Neutrophil (primary cell): ENCODE results near the gene BSPH1.
"Not testable (repeated sequence)": the region's sequence is repeated elsewhere in the genome, so short reads cannot be mapped to it uniquely, and the experiment has no call there.

ENCODE experiments used
- H3K27ac ChIP-seq: fragments of 200-600 bp; sonication (generic); 2 replicates; pipeline ENCODE4 v1.5.1; 2016; ENCODE audit warnings: mild to moderate bottlenecking, moderate library complexity
- H3K27me3 ChIP-seq: fragments of 200-600 bp; sonication (generic); 2 replicates; pipeline ENCODE4 v1.6.0; 2016; ENCODE audit warnings: mild to moderate bottlenecking
- H3K36me3 ChIP-seq: fragments of 200-600 bp; sonication (generic); 2 replicates; pipeline ENCODE4 v1.5.1; 2017
- H3K4me1 ChIP-seq, 2 experiments: fragments of 200-600 bp in 1 of 2; sonication (generic) in 1 of 2; 1 replicate in 1 of 2; 2 replicates in 1 of 2; pipeline versions ENCODE4 v1.5.1 to v1.6.1; 2013 to 2016; ENCODE audit warnings: low read depth in 1 of 2, low read length in 1 of 2, mild to moderate bottlenecking in 1 of 2, moderate library complexity in 1 of 2; ENCODE audit not compliant: control insufficient read depth in 1 of 2, insufficient read depth in 1 of 2
- H3K4me3 ChIP-seq, 2 experiments: fragments of 200-600 bp in 1 of 2; sonication (generic) in 1 of 2; 1 replicate in 1 of 2; 2 replicates in 1 of 2; pipeline ENCODE4 v1.5.1; 2013 to 2016; ENCODE audit warnings: low read depth in 1 of 2, low read length in 1 of 2, mild to moderate bottlenecking in 1 of 2, moderate library complexity in 1 of 2
- H3K9me3 ChIP-seq: fragments of 200-600 bp; sonication (generic); 2 replicates; pipeline ENCODE4 v1.5.1; 2016
- CTCF ChIP-seq: fragments of 200-600 bp; sonication (generic); IDR thresholded peaks from 2 replicates; pipeline ENCODE4 v1.5.1; 2016; ENCODE audit warnings: antibody characterized with exemption

Gene BSPH1

GRCh38 chr19:47991191-47991808, 670 bp downstream of the BSPH1 start:
- no peak overlapping the region for H3K4me3 ChIP-seq
- H3K9me3 ChIP-seq, result no peaks in the 10 kb centered on the region
- no peak overlapping the region for H3K27ac ChIP-seq
- H3K4me1 ChIP-seq, result no peaks in the 10 kb centered on the region
- peaks cover 26% of the 10 kb centered on the region for H3K27me3 ChIP-seq
- TF ChIP-seq CTCF, result no peak
- H3K36me3 ChIP-seq, result no peaks in the 10 kb centered on the region

- Histone ChIP-seq H3K9me3 (no peaks in the 10 kb centered on the region), H3K4me1 (no peaks in the 10 kb centered on the region), H3K4me3 (no peak overlapping the region), H3K36me3 (no peaks in the 10 kb centered on the region), H3K27ac (no peak overlapping the region), H3K27me3 (peaks cover 9% of the 10 kb centered on the region)
- TF ChIP-seq CTCF, result no peak
Measured at GRCh38 chr19:47973529-47973928, 18.4 kb downstream of the BSPH1 start.

GRCh38 chr19:47955936-47956335, 36.0 kb downstream of the BSPH1 start:
- not testable (repeated sequence) for H3K36me3 ChIP-seq, H3K9me3 ChIP-seq, H3K4me1 ChIP-seq, H3K27ac ChIP-seq, H3K4me3 ChIP-seq
- peaks cover 16% of the 10 kb centered on the region for H3K27me3 ChIP-seq

GRCh38 chr19:47952132-47952531, 39.8 kb downstream of the BSPH1 start:
- not testable (repeated sequence) for H3K4me1 ChIP-seq, H3K36me3 ChIP-seq, H3K4me3 ChIP-seq

GRCh38 chr19:47949852-47950521, 42.0 kb downstream of the BSPH1 start:
- H3K4me3 ChIP-seq, H3K36me3 ChIP-seq, H3K27ac ChIP-seq, H3K27me3 ChIP-seq, H3K4me1 ChIP-seq, H3K9me3 ChIP-seq: not testable (repeated sequence)

More at GRCh38 chr19:47952132-47952531, 39.8 kb downstream of the BSPH1 start:
- H3K27me3 ChIP-seq, H3K9me3 ChIP-seq, H3K27ac ChIP-seq: not testable (repeated sequence)

- not testable (repeated sequence) for H3K4me1 ChIP-seq, H3K9me3 ChIP-seq, H3K27me3 ChIP-seq, H3K27ac ChIP-seq, H3K4me3 ChIP-seq, H3K36me3 ChIP-seq
Measured at GRCh38 chr19:47928581-47928980, 63.4 kb downstream of the BSPH1 start.

GRCh38 chr19:47920107-47920506, 71.9 kb downstream of the BSPH1 start:
- not testable (repeated sequence) for H3K4me3 ChIP-seq, H3K27me3 ChIP-seq, H3K4me1 ChIP-seq, H3K27ac ChIP-seq, H3K36me3 ChIP-seq, H3K9me3 ChIP-seq
- peak; percentile 32 for TF ChIP-seq CTCF
